ENCODE results near the gene LGALS4.

Gene LGALS4

DNA sequence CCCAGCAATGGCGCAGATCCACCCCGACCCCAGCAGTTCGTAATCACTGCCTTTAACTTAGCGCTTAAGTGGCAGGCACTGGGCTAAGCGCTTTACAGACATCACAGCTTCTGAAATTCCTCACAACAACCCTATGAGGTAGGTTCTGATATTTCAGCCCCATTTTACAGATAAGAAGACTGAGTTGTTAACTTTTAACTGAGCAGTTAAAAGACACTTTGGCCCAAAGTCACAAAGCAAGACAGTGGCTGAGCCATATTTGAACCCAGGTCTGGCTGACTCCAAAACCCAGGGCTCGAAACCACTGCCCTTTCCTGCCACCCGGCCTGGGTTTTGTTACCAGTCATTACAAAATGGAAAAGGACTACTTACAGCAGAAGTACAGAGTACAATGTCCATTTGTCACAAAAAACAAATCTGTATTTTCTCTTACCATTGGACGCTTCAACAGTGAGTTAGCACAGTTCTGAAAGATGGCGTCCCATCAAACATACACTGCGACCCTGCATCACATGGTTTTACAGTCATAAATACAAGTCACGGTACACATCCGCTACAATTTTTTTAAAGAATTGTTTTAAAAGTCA is 28.5 kb upstream of the LGALS4 start:
- no peak for DNase-seq
- H3K27me3 ChIP-seq (replicated peaks; ENCODE audit: insufficient read depth, low read length), result no peaks in the 10 kb centered on the region
- H3K79me2 ChIP-seq (ENCODE audit: low read length), result peaks cover 54% of the 10 kb centered on the region
- H3K36me3 ChIP-seq (replicated peaks; ENCODE audit: insufficient read depth, low read length), result peaks cover 57% of the 10 kb centered on the region
- H2AFZ ChIP-seq (ENCODE audit: low read length), result no peak overlapping the region
- H3K27ac ChIP-seq (ENCODE audit: low read length), result no peak overlapping the region
- no peaks in the 10 kb centered on the region for H3K9me3 ChIP-seq (replicated peaks; ENCODE audit: insufficient read depth, low read length)
- no peak overlapping the region for H3K4me2 ChIP-seq (ENCODE audit: low read depth, low read length)
- H3K9ac ChIP-seq (ENCODE audit: low read length), result no peak overlapping the region
- peaks cover 13% of the 10 kb centered on the region; the same call in 1 of the 2 replicates for H4K20me1 ChIP-seq (ENCODE audit: insufficient read depth, low read length)
- peaks cover 42% of the 10 kb centered on the region for H3F3A ChIP-seq (ENCODE audit: insufficient read depth, low read length)
- TF ChIP-seq EZH2phosphoT487 (IDR thresholded peaks at IDR 0.05; ENCODE audit: low read length) (no peak), CTCF (IDR thresholded peaks at IDR 0.05; ENCODE audit: low read length) (no peak), EZH2 (optimal IDR thresholded peaks at IDR 0.05; ENCODE audit: low read depth, low read length) (no peak)
- no peaks in the 10 kb centered on the region for H3K4me1 ChIP-seq (ENCODE audit: low read length)
- no peak overlapping the region for H3K4me3 ChIP-seq (ENCODE audit: low read length)
- no peaks in the 10 kb centered on the region for H3K9me2 ChIP-seq (replicated peaks; ENCODE audit: insufficient read depth, low read length)

GRCh38 chr19:38840583-38840968 is 27.8 kb upstream of the LGALS4 start:
- Histone ChIP-seq H3F3A (ENCODE audit: insufficient read depth, low read length) (peaks cover 38% of the 10 kb centered on the region), H3K79me2 (ENCODE audit: low read length) (peaks cover 47% of the 10 kb centered on the region), H3K4me3 (ENCODE audit: low read length) (no peak overlapping the region), H4K20me1 (ENCODE audit: insufficient read depth, low read length) (peaks cover 10% of the 10 kb centered on the region; the same call in 1 of the 2 replicates), H3K9ac (ENCODE audit: low read length) (no peak overlapping the region), H3K27ac (ENCODE audit: low read length) (no peak overlapping the region), H3K27me3 (replicated peaks; ENCODE audit: insufficient read depth, low read length) (no peaks in the 10 kb centered on the region), H3K36me3 (replicated peaks; ENCODE audit: insufficient read depth, low read length) (peaks cover 52% of the 10 kb centered on the region), H3K9me3 (replicated peaks; ENCODE audit: insufficient read depth, low read length) (no peaks in the 10 kb centered on the region), H3K9me2 (replicated peaks; ENCODE audit: insufficient read depth, low read length) (no peaks in the 10 kb centered on the region), H3K4me2 (ENCODE audit: low read depth, low read length) (no peak overlapping the region), H2AFZ (ENCODE audit: low read length) (no peak overlapping the region), H3K4me1 (ENCODE audit: low read length) (no peaks in the 10 kb centered on the region)
- TF ChIP-seq EZH2phosphoT487 (IDR thresholded peaks at IDR 0.05; ENCODE audit: low read length), result no peak
- no peak for TF ChIP-seq EZH2 (optimal IDR thresholded peaks at IDR 0.05; ENCODE audit: low read depth, low read length)
- TF ChIP-seq CTCF (IDR thresholded peaks at IDR 0.05; ENCODE audit: low read length), result no peak
- DNase-seq, result no peak

GRCh38 chr19:38839816-38840582 is 27.3 kb upstream of the LGALS4 start:
- Histone ChIP-seq H3K36me3 (replicated peaks; ENCODE audit: insufficient read depth, low read length) (peaks cover 49% of the 10 kb centered on the region), H3K27ac (ENCODE audit: low read length) (no peak overlapping the region), H3K9me3 (replicated peaks; ENCODE audit: insufficient read depth, low read length) (no peaks in the 10 kb centered on the region), H3K9ac (ENCODE audit: low read length) (no peak overlapping the region), H3K79me2 (ENCODE audit: low read length) (peaks cover 41% of the 10 kb centered on the region), H3F3A (ENCODE audit: insufficient read depth, low read length) (peaks cover 41% of the 10 kb centered on the region), H3K27me3 (replicated peaks; ENCODE audit: insufficient read depth, low read length) (no peaks in the 10 kb centered on the region), H3K4me3 (ENCODE audit: low read length) (no peak overlapping the region), H2AFZ (ENCODE audit: low read length) (no peak overlapping the region), H4K20me1 (ENCODE audit: insufficient read depth, low read length) (peaks cover 10% of the 10 kb centered on the region; the same call in 1 of the 2 replicates), H3K4me2 (ENCODE audit: low read depth, low read length) (no peak overlapping the region), H3K4me1 (ENCODE audit: low read length) (no peaks in the 10 kb centered on the region), H3K9me2 (replicated peaks; ENCODE audit: insufficient read depth, low read length) (no peaks in the 10 kb centered on the region)
- TF ChIP-seq EZH2phosphoT487 (IDR thresholded peaks at IDR 0.05; ENCODE audit: low read length), result no peak
- DNase-seq, result no peak

Measured in MM.1S (cell line).